Activated T-cell treated with anti-CD3 and anti-CD28 coated beads for 4 hours (primary cell): Measurements from ENCODE around the gene ABCC3.
"Not testable (repeated sequence)": the region's sequence is repeated elsewhere in the genome, so short reads cannot be mapped to it uniquely, and the experiment has no call there.

ENCODE experiments used
- DNase-seq: peaks from one replicate; pipeline ENCODE4 v3.0.0-alpha.2; 2020

The ABCC3 gene

GRCh38 chr17:50712641-50713040, 78.0 kb downstream of the ABCC3 start:
- no peak for DNase-seq

DNA sequence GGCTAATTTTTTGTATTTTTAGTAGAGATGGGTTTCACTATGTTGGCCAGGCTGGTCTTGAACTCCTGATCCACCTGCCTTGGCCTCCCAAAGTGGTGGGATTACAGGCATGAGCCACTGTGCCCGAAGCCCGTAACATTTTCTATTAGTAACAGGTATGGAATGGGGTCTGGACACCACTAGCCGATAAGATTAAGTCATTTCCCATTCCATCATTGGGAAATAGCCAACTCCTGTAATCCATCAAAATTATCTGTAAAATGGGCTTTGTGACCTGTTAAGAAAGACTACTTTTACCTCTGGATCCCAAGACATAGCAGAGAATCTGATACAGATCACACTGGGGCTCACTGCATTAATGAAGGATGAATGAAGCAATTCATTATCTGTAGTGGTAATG, 80.8 kb downstream of the ABCC3 start:
- no peak for DNase-seq

- peak; percentile 84 for DNase-seq
These were observed 84.7 kb downstream of the ABCC3 start, which contains the start of gene LUC7L3 for GRCh38 chr17:50719144-50719923. Gene LUC7L3, plus strand, starts transcription at chr17:50719603. Its CDS starts 130 bp downstream, at chr17:50719733.

DNA sequence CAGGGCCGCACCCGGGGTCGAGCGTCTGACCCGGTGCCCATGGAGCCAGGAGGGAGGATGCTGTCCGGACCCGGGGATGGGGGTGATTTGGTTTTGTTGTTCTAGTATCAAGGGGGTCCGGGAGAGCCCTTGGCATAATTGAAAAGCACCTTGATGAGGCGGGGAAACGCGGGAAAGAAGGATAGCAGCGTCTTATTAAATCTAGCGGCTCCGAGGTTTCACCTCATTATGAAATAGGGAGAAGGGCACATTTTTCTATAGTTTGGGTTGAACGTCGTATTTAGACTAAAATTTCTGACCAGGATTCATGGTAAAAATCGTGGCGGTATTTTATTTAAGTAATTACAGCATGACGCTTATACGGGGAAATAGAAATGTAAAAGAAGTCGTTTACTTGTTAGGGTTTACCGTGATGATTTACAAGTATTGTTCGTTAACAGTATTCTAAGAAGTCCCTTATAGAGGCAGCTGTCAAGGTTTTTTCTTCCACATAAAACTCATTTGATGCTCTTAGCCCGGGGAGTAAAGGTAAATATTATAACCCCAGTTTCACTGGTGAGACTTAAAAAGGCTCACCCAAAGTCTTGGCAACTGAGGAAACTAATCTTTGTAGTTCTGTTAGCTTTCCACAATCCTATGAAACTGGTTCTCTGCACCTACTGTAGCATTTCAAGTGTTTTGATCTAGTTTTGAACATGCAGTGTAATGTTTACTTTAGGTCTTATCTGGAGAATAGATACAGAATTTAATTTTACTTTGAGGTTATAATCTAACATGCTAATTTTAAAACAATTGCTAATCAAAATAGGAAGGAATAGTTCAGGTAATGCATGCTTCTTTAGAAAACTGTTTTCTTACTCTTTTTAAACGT, 85.5 kb downstream of the ABCC3 start:
- DNase-seq = no peak

- DNase-seq = no peak
These were observed 86.7 kb downstream of the ABCC3 start for GRCh38 chr17:50721194-50722010.

GRCh38 chr17:50722746-50723145, 88.1 kb downstream of the ABCC3 start:
- no peak for DNase-seq

DNA sequence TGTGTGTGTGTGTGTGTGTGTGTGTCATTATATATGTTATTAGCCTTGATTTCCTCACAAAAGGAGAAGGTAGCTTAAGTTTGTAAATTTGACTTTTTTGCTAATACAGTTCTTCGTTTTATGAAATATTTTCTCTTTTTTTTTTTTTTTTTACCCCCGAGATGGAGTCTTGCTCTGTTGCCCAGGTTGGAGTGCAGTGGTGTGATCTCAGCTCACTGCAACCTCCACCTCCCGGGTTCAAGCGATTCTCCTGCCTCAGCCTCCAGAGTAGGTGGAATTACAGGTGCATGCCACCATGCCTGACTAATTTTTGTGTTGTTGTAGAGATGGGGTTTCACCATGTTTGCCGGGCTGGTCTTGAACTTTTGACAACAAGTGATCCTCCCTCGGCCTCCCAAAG, 89.9 kb downstream of the ABCC3 start:
- not testable (repeated sequence) for DNase-seq

DNA sequence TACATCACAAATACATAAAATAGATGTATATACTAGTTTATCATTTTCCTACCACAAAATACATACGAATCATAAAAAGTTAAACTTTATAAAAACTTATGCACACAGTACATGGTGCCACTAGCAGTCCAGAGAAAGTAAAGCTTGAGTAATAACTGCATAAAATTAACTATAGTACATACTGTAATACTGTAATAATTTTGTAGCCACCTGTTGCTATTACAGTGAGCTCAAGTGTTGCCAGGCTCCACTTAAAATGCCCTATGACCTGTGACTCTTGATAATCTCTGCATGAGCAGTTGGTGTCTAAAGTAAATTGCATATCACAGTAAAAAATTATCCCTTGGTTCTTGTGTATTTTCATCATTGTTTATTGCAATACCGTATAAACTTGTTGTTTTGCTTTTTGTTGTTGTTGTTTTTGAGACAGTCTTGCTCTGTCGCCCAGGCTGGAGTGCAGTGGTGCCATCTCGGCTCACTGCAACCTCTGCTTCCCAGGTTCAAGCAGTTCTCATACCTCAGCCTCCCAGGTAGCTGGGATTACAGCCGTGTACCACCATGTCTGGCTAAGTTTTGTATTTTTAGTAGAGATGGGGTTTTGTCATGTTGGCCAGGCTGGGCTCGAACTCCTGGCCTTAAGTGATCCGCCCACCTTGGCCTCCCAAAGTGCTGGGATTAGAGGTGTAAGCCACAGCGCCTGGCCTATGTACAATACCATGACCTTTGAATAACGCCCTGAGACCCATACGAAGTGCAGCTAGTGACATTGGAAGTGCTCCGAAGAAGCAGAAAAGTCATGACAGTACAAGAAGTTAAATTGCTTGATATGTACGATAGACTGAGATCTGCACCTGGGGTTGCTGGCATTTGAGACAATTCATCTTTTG, 91.3 kb downstream of the ABCC3 start:
- DNase-seq = no peak

- no peak for DNase-seq
These were observed 93.4 kb downstream of the ABCC3 start for GRCh38 chr17:50728112-50728429.

DNA sequence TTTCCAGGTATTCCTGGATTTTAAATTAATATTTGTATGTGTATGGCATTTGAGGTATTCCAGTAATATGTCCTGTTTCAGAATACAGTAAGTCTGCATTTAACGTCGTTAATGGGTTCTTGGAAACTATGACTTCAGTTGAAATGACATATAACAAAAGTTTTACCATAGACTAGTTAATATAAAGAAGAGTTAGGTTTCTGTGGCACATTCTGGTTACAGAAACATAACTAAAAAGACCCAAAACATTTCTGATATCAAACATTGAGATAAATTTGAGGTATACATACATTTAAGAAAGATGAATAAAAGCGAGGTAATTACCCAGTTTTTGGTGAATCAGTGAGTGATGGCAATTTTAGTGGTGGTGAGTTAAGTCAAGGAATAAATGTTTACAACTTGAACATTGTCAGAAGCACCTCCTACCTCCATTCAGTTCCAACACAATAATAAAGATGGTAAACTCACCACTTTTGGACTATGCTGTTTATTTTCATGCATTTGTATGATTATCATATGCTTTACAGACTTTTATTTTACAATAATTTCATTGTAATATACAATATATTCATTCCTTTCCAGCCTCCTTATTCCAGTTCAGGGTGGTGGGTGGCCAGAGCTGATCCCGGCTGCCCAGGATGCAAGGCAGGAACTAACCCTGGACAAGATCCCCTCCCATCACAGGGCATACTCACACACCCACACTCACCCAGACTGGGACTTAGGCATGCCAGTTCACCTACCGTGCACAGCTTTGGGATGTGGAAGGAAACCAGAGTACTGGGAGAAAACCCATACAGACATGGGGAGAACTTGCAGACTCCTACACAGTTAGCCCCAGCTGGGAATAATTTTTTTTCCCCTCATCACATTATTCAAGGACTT, 94.4 kb downstream of the ABCC3 start:
- DNase-seq = no peak

- DNase-seq = no peak
These were observed 97.1 kb downstream of the ABCC3 start for GRCh38 chr17:50731575-50732460.

DNA sequence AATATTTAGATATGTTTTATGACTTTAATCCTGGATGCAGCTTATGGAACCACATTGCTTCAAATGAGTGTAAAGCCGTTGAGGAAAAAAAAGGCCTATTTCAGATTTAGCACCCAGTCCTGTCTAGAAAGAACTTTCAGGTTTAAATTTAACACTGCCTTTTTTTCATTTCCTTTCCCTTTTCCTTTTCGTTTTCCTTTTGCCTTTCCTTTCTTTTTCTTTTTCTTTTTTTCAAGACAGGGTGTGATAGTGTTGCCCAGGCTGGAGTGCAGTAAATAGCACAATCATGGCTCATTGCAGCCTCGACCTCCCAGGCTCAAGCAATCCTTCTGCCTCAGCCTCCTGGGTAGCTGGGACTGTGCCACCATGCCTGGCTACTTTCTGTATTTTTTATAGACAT, 100.6 kb downstream of the ABCC3 start:
- no peak for DNase-seq

- no peak for DNase-seq
These were observed 102.5 kb downstream of the ABCC3 start for GRCh38 chr17:50737118-50737698.

DNA sequence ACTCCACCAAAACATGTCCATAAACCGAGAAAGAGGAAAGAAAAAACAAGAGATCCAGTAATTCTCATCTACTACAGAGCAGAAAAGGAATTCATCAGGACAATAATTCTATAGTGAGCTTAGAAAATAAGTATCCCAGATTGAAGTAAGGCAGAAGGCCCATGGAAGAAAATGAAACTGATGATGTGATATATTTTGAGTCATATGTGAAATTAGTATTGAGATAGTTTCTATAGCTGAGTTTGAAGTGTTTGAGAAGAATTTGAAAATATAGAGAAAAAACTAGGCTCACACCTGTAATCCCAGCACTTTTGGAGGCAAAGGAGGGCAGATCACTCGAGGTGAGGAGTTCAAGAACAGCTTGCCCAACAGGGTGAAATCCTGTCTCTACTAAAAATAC, 104.4 kb downstream of the ABCC3 start:
- DNase-seq = no peak
